Fibroblast of the aortic adventitia (primary cell): ENCODE measurements around the gene PRR18. TPM values are rescaled to one million over a fixed set of nuclear protein-coding genes. Genes with fewer than 3 reads are reported as not detected.

Source experiments
- DNase-seq: peaks from one replicate; pipeline ENCODE4 v3.0.0-alpha.2; 2010; ENCODE audit warnings: low read depth
- H3K4me3 ChIP-seq: 2 replicates; pipeline ENCODE4 v1.5.1; 2011; ENCODE audit warnings: low read depth, mild to moderate bottlenecking, control low read depth, low read length, moderate library complexity
- total RNA-seq: library from RNA; depleted of rRNA; stranded (reverse); fragments of >200 nt; gene quantifications from 2 replicates; pipeline ENCODE4 v1.2.3, GENCODE V29; 2012; ENCODE audit warnings: low replicate concordance
- TF ChIP-seq, protein P1 (sequence below): IDR thresholded peaks from 2 replicates; pipeline ENCODE4 v1.5.1; 2011; ENCODE audit warnings: mild to moderate bottlenecking, low read length, control low read depth, inconsistent platforms; ENCODE audit not compliant: insufficient read depth

PRR18 gene
- total RNA-seq, 1 donor, result not detected

DNA sequence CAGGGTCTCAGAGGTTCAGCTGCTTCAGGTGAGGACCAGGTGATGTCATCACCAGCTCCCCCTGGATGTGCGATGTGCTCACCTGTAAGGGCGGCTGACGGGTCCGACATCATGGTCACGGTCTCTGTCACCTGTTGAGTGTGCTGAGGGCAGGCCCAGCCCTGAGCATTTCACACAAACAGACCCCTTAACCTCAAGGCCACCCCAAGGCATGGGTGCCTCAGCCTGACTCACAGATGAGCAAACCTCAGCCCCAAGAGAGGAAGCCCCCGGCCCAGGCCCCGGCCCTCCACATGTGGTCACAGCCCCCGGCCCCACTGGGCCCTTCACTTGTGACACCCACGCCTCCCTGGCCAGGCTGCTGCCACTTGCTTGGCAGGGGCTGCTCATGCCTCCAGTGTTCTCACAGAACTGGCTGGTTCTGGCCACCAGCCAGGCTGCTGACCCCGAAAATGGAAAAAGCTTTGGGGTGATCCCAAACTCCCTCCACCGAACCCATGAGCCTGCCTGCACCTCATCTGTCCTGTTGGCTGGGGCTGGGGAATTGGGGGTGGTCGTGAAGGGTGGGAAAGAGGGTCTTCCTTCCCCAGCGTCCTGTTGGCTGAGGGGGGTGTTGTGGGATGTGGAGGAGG, 33.3 kb downstream of the PRR18 start:
- DNase-seq, result no peak
- TF ChIP-seq, protein P1, sequence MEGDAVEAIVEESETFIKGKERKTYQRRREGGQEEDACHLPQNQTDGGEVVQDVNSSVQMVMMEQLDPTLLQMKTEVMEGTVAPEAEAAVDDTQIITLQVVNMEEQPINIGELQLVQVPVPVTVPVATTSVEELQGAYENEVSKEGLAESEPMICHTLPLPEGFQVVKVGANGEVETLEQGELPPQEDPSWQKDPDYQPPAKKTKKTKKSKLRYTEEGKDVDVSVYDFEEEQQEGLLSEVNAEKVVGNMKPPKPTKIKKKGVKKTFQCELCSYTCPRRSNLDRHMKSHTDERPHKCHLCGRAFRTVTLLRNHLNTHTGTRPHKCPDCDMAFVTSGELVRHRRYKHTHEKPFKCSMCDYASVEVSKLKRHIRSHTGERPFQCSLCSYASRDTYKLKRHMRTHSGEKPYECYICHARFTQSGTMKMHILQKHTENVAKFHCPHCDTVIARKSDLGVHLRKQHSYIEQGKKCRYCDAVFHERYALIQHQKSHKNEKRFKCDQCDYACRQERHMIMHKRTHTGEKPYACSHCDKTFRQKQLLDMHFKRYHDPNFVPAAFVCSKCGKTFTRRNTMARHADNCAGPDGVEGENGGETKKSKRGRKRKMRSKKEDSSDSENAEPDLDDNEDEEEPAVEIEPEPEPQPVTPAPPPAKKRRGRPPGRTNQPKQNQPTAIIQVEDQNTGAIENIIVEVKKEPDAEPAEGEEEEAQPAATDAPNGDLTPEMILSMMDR, result no peak

DNA sequence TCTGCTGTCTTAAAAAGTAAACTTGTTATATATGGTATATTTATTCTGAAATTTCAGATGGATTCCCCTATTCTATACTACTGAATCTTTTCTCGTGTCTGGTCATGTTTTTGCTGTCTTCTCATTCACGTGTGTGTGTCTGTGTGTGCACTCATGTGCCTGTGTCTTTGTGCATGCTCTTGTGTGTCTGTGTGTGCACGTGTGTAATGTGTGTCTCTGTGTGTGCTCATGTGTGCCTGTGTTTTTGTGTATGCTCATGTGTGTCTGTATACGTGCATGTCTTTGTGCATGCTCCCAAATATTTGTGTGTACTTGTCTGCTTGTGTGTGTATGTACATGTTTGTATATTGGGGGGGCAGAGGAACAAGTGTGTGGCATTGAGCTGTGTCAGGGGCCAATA, 34.0 kb downstream of the PRR18 start:
- TF ChIP-seq, protein P1, result no peak

More for the DNA sequence above, 33.3 kb downstream of the PRR18 start:
- no peak overlapping the region for H3K4me3 ChIP-seq

DNA sequence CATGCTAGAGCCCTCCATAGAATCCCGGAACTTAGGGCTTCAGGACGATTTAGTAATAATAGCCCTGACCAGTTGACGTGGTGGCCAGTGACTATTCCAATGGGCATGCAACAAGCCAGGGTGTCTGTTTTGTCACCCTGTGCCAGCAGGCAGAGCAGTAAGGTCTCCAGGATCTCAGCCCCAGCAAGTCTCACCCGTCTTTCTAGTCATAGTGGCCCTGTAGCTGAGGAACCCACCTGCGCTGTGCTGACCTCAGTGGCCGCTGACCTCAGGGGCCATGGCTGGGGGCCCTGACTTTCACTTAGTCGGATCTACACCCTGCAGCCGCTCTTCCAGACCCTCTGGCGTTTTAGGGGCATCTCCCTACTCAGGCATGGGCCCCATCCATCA, 36.8 kb downstream of the PRR18 start:
- TF ChIP-seq, protein P1, result no peak
- no peak overlapping the region for H3K4me3 ChIP-seq
- DNase-seq, result no peak

More for the DNA sequence above, 34.0 kb downstream of the PRR18 start:
- DNase-seq, result no peak
- H3K4me3 ChIP-seq, result no peak overlapping the region

DNA sequence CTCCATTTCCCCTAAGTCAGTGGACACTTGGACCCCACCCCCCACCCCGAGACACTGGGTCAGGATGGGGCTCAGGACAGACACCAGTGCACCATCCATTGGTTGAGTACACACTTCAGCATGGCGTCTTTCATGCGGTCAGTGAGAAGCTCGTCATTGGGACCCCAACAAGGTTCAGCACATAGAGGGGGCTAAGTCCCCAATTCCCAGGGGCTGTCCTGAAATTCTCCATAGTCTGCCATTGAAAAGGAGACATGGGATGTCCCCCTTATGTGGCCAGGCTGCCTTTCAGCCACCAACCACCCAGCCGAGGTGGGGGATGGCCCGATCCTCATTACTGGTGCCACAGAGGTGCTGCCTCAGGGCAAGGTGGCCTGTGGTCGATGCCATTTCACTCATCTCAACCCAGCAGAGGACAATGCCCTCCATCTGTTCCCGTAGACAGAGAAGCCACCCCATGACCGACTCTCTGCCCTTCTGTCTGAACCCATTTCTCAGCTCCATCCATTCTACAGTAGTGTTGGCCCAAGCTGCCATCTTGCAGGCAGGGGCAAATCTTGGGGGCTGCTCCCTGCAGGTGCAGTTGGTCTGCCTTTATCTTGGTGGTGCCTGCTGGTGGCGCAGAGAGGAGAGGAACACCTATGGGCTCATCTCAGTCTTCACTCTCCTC, 37.4 kb downstream of the PRR18 start:
- H3K4me3 ChIP-seq, result no peak overlapping the region
- TF ChIP-seq, protein P1, result no peak
- no peak for DNase-seq

DNA sequence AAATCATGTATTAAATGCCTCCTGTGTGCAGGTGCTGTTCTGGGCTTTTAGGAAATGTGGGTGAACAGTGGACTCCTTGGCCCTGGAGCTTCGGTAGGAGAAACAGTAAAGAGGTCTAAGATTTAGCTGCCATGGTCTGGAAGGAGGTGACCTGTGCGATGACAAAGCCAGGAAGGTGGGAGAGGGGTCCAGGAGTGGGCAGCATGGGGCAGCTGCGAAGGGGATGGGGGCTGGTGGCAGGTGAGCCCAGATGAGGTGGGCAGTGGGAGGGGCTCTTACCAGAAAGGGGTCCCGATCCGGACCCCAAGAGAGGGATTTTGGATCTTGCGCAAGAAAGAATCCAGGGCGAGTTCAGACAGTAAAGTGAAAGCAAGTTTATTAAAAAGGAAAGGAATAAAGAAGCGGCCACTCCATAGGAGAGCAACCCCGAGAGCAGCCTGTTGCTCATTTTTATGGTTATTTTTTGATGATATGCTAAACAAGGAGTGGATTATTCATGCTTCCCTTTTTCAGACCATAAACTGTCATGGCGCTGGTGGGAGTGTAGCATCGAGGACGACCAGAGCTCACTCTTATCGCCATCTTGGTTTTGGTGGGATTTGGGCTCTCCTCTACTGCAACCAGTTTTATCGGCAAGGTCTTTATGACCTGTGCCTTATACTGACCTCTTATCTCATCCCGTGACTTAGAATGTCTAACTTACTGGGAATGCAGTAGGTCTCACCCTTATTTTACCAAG, 38.7 kb downstream of the PRR18 start:
- no peak overlapping the region for H3K4me3 ChIP-seq
- no peak for DNase-seq
- TF ChIP-seq, protein P1, result no peak

GRCh38 chr6:166268431-166268830, 39.8 kb downstream of the PRR18 start:
- no peak overlapping the region for H3K4me3 ChIP-seq
- no peak for DNase-seq

More at GRCh38 chr6:166268431-166268830, 39.8 kb downstream of the PRR18 start:
- TF ChIP-seq, protein P1, result no peak
